ENCODE data around the gene C12orf42.

The C12orf42 gene

DNA sequence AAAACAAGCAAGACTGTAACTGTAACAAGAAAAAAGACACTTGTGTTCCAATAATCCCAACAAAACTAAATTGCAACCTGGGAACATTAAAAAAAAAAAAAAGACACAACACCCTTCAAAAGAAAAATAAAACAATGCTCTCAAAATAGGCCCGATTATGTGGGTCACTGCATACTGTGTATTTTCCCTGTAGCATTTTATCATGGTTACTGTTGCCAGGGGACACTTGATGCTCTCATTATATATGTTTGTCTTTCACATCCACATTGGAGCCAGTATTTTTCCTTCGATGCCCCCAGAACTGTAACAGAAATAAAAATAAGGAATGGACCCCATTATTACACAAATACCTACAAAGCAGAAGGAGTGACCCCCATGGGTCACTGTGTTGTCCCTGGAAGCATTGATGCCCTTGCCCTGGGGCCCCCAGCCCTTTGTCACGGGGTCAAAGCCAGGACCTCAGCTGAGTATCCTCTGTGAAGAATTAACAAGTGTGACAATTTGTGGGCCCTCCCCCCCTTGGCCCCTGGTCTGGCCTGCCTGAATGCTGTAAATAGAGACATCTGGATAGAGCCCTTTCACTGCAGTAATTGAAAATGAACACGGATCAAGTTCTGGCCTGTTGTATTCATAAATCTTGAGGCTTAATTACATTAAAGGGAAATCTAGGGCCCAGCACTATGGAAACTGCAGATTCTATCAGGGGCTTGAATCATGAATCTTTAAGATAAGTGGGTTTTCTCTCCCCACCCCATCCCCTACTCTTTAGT, 72.8 kb downstream of the C12orf42 start:
- Histone ChIP-seq H3K27me3 (ENCODE audit: insufficient read depth, low read length, poor library complexity, severe bottlenecking) (no peaks in the 10 kb centered on the region), H3K36me3 (ENCODE audit: insufficient read depth, low read length) (no peaks in the 10 kb centered on the region), H3K9me2 (replicated peaks; ENCODE audit: low read depth, low read length) (no peaks in the 10 kb centered on the region), H3K9me3 (ENCODE audit: insufficient read depth, low read depth, low read length) (no peaks in the 10 kb centered on the region), H2AFZ (ENCODE audit: low read length) (no peak overlapping the region), H3K4me3 (ENCODE audit: low read length, poor library complexity, severe bottlenecking) (no peak overlapping the region), H3K79me2 (ENCODE audit: insufficient read depth, low read length) (no peaks in the 10 kb centered on the region), H3F3A (ENCODE audit: low read depth) (no peaks in the 10 kb centered on the region), H3K9ac (ENCODE audit: low read depth, low read length, poor library complexity, severe bottlenecking) (no peak overlapping the region), H3K4me1 (ENCODE audit: insufficient read depth, low read length, poor library complexity, severe bottlenecking) (no peaks in the 10 kb centered on the region), H3K4me2 (ENCODE audit: low read depth, low read length, poor library complexity, severe bottlenecking) (no peak overlapping the region), H4K20me1 (ENCODE audit: insufficient read depth, low read length, poor library complexity, severe bottlenecking) (no peaks in the 10 kb centered on the region)
- TF ChIP-seq EZH2phosphoT487 (IDR thresholded peaks at IDR 0.05; ENCODE audit: borderline replicate concordance), result no peak
- TF ChIP-seq, protein P1, sequence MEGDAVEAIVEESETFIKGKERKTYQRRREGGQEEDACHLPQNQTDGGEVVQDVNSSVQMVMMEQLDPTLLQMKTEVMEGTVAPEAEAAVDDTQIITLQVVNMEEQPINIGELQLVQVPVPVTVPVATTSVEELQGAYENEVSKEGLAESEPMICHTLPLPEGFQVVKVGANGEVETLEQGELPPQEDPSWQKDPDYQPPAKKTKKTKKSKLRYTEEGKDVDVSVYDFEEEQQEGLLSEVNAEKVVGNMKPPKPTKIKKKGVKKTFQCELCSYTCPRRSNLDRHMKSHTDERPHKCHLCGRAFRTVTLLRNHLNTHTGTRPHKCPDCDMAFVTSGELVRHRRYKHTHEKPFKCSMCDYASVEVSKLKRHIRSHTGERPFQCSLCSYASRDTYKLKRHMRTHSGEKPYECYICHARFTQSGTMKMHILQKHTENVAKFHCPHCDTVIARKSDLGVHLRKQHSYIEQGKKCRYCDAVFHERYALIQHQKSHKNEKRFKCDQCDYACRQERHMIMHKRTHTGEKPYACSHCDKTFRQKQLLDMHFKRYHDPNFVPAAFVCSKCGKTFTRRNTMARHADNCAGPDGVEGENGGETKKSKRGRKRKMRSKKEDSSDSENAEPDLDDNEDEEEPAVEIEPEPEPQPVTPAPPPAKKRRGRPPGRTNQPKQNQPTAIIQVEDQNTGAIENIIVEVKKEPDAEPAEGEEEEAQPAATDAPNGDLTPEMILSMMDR (conservative IDR thresholded peaks at IDR 0.05; ENCODE audit: low read length), result no peak

DNA sequence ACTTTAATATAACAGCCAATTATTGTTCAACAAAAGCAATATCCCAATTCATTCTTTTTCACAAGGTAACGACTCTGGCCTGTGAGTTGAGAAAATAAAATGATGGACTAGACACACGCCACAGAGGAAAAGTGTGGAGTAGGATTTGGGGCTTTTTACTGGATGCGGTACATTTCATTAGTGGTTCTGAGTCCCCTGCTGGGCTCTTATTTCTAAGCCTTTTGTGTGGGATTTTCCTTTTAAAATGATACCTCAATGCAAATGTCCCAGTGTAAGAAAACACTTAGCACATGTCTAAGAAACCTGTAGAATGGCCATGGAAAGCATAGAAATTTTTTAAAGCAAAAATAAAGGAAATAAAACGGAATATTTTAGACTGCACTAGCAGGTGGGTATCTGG, 73.4 kb downstream of the C12orf42 start:
- H3K4me1 ChIP-seq (ENCODE audit: insufficient read depth, low read length, poor library complexity, severe bottlenecking), result no peaks in the 10 kb centered on the region
- H3K79me2 ChIP-seq (ENCODE audit: insufficient read depth, low read length), result no peaks in the 10 kb centered on the region
- TF ChIP-seq EZH2phosphoT487 (IDR thresholded peaks at IDR 0.05; ENCODE audit: borderline replicate concordance), result no peak
- TF ChIP-seq, protein P1 (conservative IDR thresholded peaks at IDR 0.05; ENCODE audit: low read length), result no peak
- no peaks in the 10 kb centered on the region for H3K9me2 ChIP-seq (replicated peaks; ENCODE audit: low read depth, low read length)
- no peaks in the 10 kb centered on the region for H3F3A ChIP-seq (ENCODE audit: low read depth)
- no peaks in the 10 kb centered on the region for H4K20me1 ChIP-seq (ENCODE audit: insufficient read depth, low read length, poor library complexity, severe bottlenecking)
- H3K27me3 ChIP-seq (ENCODE audit: insufficient read depth, low read length, poor library complexity, severe bottlenecking), result no peaks in the 10 kb centered on the region
- H3K9me3 ChIP-seq (ENCODE audit: insufficient read depth, low read depth, low read length), result no peaks in the 10 kb centered on the region
- H3K36me3 ChIP-seq (ENCODE audit: insufficient read depth, low read length), result no peaks in the 10 kb centered on the region
- no peak overlapping the region for H3K4me3 ChIP-seq (ENCODE audit: low read length, poor library complexity, severe bottlenecking)
- no peak overlapping the region for H3K4me2 ChIP-seq (ENCODE audit: low read depth, low read length, poor library complexity, severe bottlenecking)
- no peak overlapping the region for H2AFZ ChIP-seq (ENCODE audit: low read length)
- H3K9ac ChIP-seq (ENCODE audit: low read depth, low read length, poor library complexity, severe bottlenecking), result no peak overlapping the region

DNA sequence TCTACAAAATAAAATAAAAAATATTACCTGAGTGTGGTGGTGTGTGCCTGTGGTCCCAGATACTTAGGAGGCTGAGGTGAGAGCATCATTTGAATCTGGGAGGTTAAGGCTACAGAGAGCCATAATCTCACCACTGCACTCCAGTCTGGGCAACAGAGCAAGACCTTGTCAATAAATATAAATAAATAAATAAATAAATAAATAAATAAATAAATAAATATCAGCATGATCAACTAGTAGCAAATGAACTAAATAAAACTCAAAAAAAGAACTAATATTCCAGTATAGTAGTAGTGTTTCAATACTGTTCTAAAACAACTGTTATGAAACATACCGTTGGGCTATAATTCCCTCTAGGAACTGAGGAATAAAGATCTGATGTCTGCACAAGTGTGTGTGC, 74.4 kb downstream of the C12orf42 start:
- Histone ChIP-seq H3K36me3 (ENCODE audit: insufficient read depth, low read length) (no peaks in the 10 kb centered on the region), H3K9ac (ENCODE audit: low read depth, low read length, poor library complexity, severe bottlenecking) (no peak overlapping the region), H3K4me1 (ENCODE audit: insufficient read depth, low read length, poor library complexity, severe bottlenecking) (no peaks in the 10 kb centered on the region), H4K20me1 (ENCODE audit: insufficient read depth, low read length, poor library complexity, severe bottlenecking) (no peaks in the 10 kb centered on the region), H3K9me2 (replicated peaks; ENCODE audit: low read depth, low read length) (no peaks in the 10 kb centered on the region), H2AFZ (ENCODE audit: low read length) (no peak overlapping the region), H3K4me2 (ENCODE audit: low read depth, low read length, poor library complexity, severe bottlenecking) (no peak overlapping the region), H3K9me3 (ENCODE audit: insufficient read depth, low read depth, low read length) (no peaks in the 10 kb centered on the region), H3K4me3 (ENCODE audit: low read length, poor library complexity, severe bottlenecking) (no peak overlapping the region), H3F3A (ENCODE audit: low read depth) (no peaks in the 10 kb centered on the region), H3K79me2 (ENCODE audit: insufficient read depth, low read length) (no peaks in the 10 kb centered on the region), H3K27me3 (ENCODE audit: insufficient read depth, low read length, poor library complexity, severe bottlenecking) (no peaks in the 10 kb centered on the region)
- no peak for TF ChIP-seq EZH2phosphoT487 (IDR thresholded peaks at IDR 0.05; ENCODE audit: borderline replicate concordance)
- TF ChIP-seq, protein P1 (conservative IDR thresholded peaks at IDR 0.05; ENCODE audit: low read length), result no peak

Measured in Loucy (cell line).